SH-SY5Y (cell line): ENCODE results near the gene GIMAP4.

ENCODE experiments used
- GATA2 ChIP-seq: IDR thresholded peaks from 2 replicates; pipeline ENCODE4 v1.6.1; 2011; ENCODE audit warnings: mild to moderate bottlenecking, low read depth, low read length
- GATA3 ChIP-seq: IDR thresholded peaks from 2 replicates; pipeline ENCODE4 v1.6.1; 2011; ENCODE audit warnings: low read depth, mild to moderate bottlenecking, low read length, moderate library complexity

DNA sequence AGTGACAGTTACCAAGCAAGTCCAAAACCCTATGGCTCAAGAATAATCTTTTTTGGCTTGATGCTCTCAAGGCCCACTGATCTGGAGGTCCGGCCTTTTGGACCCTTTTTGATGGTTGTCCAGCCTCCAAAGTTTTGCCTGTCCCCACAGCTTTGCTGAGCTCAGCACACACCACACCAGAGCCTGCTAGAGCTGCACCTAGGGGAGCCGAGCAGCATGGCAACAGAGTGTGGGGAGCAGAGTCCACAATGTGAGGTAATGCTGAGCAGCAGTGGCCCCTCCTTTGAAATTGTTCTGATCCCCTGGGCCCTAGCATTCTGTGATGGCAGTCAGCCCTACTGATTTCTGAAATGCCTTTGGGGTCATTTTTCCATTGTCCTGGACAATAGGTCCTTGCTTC lies 43.2 kb upstream of the GIMAP4 start:
- TF ChIP-seq GATA3 (no peak), GATA2 (no peak)
